Measurements from ENCODE around the gene ARX. TPM values are rescaled to one million over a fixed set of nuclear protein-coding genes. Genes with fewer than 3 reads are reported as not detected.

ARX gene
- total and polyA plus RNA-seq, 2 of the 8 experiments (the other 6 are each of a cell fraction or from before 2014, with no cell fraction given), result not detected

DNA sequence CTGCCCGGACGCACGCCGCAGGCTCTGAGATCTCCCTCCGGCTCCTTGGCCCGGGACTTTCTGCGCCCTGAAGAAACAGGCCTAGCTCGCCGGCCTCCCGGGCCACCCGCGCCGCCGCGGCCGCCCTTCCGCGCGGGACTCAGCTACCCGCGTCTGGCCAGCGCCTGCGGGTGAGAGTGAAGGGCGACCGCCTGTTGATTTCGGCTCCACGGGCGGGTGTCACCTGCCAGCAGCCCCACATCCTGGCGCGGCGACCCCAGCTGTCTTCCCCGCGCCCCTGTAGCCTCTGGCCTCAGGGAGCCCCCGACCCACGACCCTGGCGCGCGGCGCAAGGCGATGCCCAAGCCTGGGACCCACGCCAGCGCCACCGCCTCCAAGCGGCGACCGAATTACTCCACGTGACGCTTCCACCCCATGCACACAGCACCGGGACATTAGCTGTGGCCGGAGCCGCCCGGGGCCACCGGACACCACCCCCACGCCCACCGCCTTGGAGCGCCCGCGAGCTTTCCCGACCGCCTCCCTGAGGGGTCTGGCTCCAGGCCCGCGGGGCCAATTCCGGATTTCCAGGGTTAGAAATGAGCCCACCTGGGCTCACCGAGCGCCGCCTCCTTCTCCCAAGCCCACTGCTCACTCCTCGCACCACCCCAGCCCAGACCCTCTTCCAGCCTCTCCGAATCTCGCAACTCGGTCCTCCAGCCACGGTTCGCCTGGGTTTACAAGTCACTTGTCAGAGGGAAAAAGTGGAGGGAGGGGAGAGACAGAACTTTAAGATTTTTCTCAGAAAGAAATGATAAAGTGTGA is 10.2 kb downstream of the ARX start:
- H3K4me3 ChIP-seq (ENCODE audit: extremely low read depth in 1 of 4, insufficient read depth in 2 of 4, low read depth in 3 of 4, low read length in 4 of 4), result peak overlapping the region in 2 of 4 experiments; percentile 10 to 51; a peak in 2 of 8 replicates
- no peak overlapping the region for H3K27ac ChIP-seq (ENCODE audit: low read depth, low read length)
- peak; percentile 81 for TF ChIP-seq EZH2 (IDR thresholded peaks at IDR 0.05; ENCODE audit: low read depth, low read length, severe bottlenecking)
- TF ChIP-seq SUZ12 (IDR thresholded peaks at IDR 0.05; ENCODE audit: low read length), result peak; percentile 79
- TF ChIP-seq MAFK (IDR thresholded peaks at IDR 0.05; ENCODE audit: low read depth, low read length), result no peak
- peak; percentile 33 for TF ChIP-seq RNF2 (IDR thresholded peaks at IDR 0.05; ENCODE audit: borderline replicate concordance, low read depth, low read length, missing control alignments, poor library complexity, severe bottlenecking)
- FAIRE-seq (no peak), DNase-seq (ENCODE audit: low read depth in 1 of 2, low spot score in 2 of 2) (no peak)
- CTCF ChIA-PET (ENCODE audit: partially characterized antibody), result no interaction called here
- H3K79me2 ChIP-seq (ENCODE audit: control insufficient read depth in 1 of 2, insufficient read depth in 2 of 2, low read length in 2 of 2), result no peaks in the 10 kb centered on the region
- H3K9ac ChIP-seq (replicated peaks in 1 of 4; ENCODE audit: extremely low read depth in 1 of 4, low read depth in 3 of 4, low read length in 3 of 4), result no peak overlapping the region
- POLR2A ChIA-PET (ENCODE audit: partially characterized antibody), result interaction anchor here (0.9 to 1.7 kb wide), 2 partner anchors 10 to 15 kb away, joined by 3 read pairs; partner anchors contain the start of gene ARX
- no peak overlapping the region for H4K5ac ChIP-seq (ENCODE audit: insufficient read length, low read depth, low read length)
- H2AK5ac ChIP-seq (ENCODE audit: low read depth, low read length), result no peak overlapping the region
- peaks cover 71 to 97% (median 91%) of the 10 kb centered on the region in 4 experiments for H3K27me3 ChIP-seq (replicated peaks in 1 of 4; ENCODE audit: control insufficient read depth in 3 of 4, extremely low read depth in 1 of 4, insufficient read depth in 3 of 4, low read length in 3 of 4)
- no peak overlapping the region for H3K23ac ChIP-seq (ENCODE audit: insufficient read length)
- no peak overlapping the region for H2BK120ac ChIP-seq (replicated peaks; ENCODE audit: low read depth, low read length)
- no peak overlapping the region for H2BK5ac ChIP-seq (ENCODE audit: low read depth, low read length)
- H3K18ac ChIP-seq (ENCODE audit: extremely low read depth, low read length), result no peak overlapping the region; the same call in 1 of the 2 replicates
- H3K36me3 ChIP-seq (ENCODE audit: control insufficient read depth in 2 of 4, insufficient read depth in 4 of 4, low read length in 3 of 4), result peaks cover 0 to 11% (median 0%) of the 10 kb centered on the region in 4 experiments; a peak in 2 of 8 replicates
- no peak overlapping the region for H2BK15ac ChIP-seq (ENCODE audit: low read length)
- H3K4ac ChIP-seq (replicated peaks; ENCODE audit: insufficient read length, low read depth, low read length), result no peak overlapping the region
- H4K8ac ChIP-seq (ENCODE audit: extremely low read depth, insufficient read depth, low read length), result 0 out of 2 replicates have a peak overlapping the region, but pooled peaks have one; percentile 5
- WGBS, 2 experiments (ENCODE audit: extremely low coverage in 1 of 2, insufficient coverage in 1 of 2, insufficient read length in 1 of 2, insufficient replicate concordance in 2 of 2, low coverage in 1 of 2, low lambda C conversion rate in 2 of 2, missing lambda C conversion rate in 1 of 2), result 6% methylated on average over 16 of the region's 72 CpGs; no CpG with 5 or more reads in 1 of the 2 experiments
- no peak overlapping the region for H2AFZ ChIP-seq (ENCODE audit: low read length)
- H3K4me1 ChIP-seq (replicated peaks in 1 of 4; ENCODE audit: control insufficient read depth in 3 of 4, insufficient read depth in 4 of 4, low read length in 3 of 4), result peaks cover 4 to 22% (median 12%) of the 10 kb centered on the region in 4 experiments
- H2BK12ac ChIP-seq (ENCODE audit: low read depth, low read length), result no peak overlapping the region
- H3K23me2 ChIP-seq (ENCODE audit: low read depth, low read length), result peaks cover 8% of the 10 kb centered on the region; the same call in 1 of the 2 replicates
- H3K56ac ChIP-seq (replicated peaks; ENCODE audit: insufficient read length, low read depth, low read length), result no peak overlapping the region
- H2BK20ac ChIP-seq (ENCODE audit: low read length), result no peak overlapping the region
- H4K91ac ChIP-seq (replicated peaks; ENCODE audit: insufficient read length, low read length), result no peak overlapping the region
- H3K4me2 ChIP-seq (ENCODE audit: insufficient read depth in 1 of 2, low read depth in 2 of 2, low read length in 2 of 2), result peak overlapping the region; percentile 65 to 70
- no peaks in the 10 kb centered on the region for H3K9me3 ChIP-seq (ENCODE audit: insufficient read depth in 2 of 2, low read depth in 1 of 2, low read length in 1 of 2)
- H4K20me1 ChIP-seq (replicated peaks in 1 of 2; ENCODE audit: control insufficient read depth in 1 of 2, insufficient read depth in 2 of 2, low read length in 2 of 2), result peaks cover 4% of the 10 kb centered on the region in 2 experiments
- no peaks in the 10 kb centered on the region for H3K79me1 ChIP-seq (ENCODE audit: low read depth, low read length)
- no peak overlapping the region for H3K14ac ChIP-seq (ENCODE audit: insufficient read length)
